ENCODE results near the gene SRM.
"Not testable (repeated sequence)": the region's sequence is repeated elsewhere in the genome, so short reads cannot be mapped to it uniquely, and the experiment has no call there.

Gene SRM

DNA sequence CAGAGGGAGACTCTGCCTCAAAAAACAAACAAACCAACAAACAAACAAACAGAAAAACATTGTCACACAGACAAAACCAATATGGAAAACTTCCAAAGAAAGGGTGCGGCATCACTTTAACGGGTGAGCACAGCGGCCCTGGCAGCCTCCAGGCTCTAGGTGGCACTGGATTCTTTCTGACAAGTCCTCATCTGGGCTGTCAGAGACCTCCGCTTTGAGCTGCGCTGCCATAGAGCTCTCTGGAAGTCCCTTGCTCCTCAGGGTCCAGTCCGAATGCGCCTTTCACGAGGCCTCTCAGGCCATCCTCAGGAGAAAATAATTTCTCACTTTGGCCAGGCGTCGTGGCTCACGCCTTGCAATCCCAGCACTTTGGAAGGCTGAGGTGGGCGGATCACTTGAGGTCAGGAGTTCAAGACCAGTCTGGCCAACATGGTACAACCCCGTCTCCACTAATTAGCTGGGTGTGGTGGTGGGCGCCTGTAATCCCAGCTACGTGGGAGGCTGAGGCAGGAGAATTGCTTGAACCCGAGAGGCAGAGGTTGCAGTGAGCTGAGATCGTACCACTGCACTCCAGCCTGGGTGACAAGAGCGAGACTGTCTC is 4.2 kb upstream of the SRM start:
- DNase-seq (ENCODE audit: low spot score); in situ Hi-C loops (cut with MboI; ENCODE audit: low pct_unique_long_range_greater_than_20kb, low sequenced_read_pairs, unreplicated experiment): not testable (repeated sequence)
- TF ChIP-seq, protein P1, sequence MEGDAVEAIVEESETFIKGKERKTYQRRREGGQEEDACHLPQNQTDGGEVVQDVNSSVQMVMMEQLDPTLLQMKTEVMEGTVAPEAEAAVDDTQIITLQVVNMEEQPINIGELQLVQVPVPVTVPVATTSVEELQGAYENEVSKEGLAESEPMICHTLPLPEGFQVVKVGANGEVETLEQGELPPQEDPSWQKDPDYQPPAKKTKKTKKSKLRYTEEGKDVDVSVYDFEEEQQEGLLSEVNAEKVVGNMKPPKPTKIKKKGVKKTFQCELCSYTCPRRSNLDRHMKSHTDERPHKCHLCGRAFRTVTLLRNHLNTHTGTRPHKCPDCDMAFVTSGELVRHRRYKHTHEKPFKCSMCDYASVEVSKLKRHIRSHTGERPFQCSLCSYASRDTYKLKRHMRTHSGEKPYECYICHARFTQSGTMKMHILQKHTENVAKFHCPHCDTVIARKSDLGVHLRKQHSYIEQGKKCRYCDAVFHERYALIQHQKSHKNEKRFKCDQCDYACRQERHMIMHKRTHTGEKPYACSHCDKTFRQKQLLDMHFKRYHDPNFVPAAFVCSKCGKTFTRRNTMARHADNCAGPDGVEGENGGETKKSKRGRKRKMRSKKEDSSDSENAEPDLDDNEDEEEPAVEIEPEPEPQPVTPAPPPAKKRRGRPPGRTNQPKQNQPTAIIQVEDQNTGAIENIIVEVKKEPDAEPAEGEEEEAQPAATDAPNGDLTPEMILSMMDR (IDR thresholded peaks at IDR 0.05; ENCODE audit: extremely low read depth, insufficient read depth, missing control alignments) = peak; percentile 12

DNA sequence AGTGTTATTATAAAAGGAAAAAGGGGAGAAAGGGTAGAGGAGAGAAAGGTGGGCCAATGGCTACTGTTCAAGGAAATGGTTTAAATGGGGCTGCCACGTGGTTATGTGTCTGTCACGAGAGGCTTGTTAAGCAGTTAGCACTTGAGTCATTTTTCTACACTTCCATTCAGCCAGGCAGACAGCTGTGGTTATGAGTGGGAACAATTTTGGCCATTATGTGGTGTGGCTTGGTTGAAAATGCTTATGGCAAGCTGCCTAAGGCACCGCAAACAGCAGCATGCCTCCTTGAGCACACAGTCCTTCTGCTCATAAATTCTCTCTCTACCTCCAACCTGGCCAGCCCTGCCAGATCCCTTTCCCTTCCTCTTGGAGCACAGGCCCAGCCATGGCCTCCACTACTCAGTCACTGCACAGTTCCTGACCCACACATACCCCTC is 3.2 kb upstream of the SRM start:
- peak; percentile 84 for DNase-seq (ENCODE audit: low spot score)
- in situ Hi-C loops (cut with MboI; ENCODE audit: low pct_unique_long_range_greater_than_20kb, low sequenced_read_pairs, unreplicated experiment) = no loop called here
- TF ChIP-seq, protein P1 (IDR thresholded peaks at IDR 0.05; ENCODE audit: extremely low read depth, insufficient read depth, missing control alignments) = no peak

DNA sequence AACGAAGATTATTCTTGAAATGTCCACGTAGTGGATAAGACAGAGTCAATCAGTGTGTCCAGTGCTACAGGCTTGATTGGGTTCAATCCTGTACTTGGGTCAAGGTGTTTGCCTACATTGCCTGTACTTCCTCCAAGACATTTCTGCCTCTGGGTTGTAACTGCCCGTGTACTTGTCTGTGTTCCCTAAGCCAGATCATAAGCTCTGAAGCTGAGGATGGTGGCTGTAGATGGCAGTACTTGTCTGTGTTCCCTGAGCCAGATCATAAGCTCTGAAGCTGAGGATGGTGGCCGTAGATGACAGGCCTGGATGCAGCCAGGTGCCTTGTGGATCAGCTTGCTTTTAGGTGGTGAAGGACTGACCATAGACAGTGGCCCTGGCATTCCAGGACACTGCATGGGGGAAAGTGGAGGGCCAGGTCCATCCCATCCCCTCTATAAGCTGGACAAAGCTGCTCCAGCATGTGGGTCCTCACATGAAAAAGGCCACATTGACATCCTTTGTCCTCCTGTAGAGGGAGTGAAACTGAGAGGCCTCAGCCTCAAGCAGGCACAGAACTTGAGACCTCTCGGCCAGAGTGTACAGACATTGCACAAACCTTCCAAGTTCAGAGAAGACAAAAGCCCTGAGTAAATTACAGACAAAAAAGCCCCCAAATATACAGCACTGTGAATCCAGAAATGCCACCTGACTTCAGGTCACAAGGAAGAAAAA is 2.0 kb upstream of the SRM start:
- in situ Hi-C loops (cut with MboI; ENCODE audit: low pct_unique_long_range_greater_than_20kb, low sequenced_read_pairs, unreplicated experiment) = no loop called here
- TF ChIP-seq, protein P1 (IDR thresholded peaks at IDR 0.05; ENCODE audit: extremely low read depth, insufficient read depth, missing control alignments) = no peak
- no peak for DNase-seq (ENCODE audit: low spot score)

DNA sequence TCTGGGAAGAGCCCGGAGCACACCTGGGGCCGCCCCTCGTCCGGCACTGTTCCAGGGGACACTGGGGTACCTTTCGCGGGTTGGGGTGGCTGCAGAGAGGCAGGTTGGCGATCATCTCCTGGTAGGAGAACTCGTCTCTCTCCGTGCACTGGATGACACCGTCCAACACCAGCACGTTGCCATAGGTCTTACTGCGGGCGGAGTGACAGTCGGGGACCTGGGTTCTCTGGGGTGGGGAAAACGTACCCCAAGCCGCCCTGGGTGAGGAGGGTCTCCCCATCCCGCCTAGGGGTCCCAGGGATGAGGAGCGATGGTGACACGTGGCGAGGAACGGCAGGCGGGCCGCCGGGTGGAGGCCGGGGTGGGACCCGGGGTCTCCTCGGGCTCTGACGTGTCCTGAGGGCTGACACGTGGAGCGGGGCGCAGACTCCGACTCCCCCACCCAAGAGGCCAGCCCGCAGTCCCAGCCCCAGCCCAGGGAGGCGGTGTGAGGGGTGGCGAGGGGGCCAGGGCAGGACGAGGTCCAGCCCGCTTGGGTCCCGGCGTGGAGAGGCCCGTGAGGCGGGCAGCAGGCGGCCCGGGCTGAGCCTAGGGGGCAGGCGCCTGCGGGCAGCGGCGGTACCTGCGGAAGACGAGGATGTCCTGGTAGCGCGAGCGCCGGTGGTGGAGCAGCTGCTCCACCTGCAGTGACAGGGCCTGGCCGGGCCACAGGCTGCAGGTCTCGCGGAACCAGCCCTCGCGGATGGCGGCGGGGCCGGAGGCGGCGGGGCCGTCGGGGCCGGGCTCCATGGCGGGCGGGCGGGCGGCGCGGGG is 457 bp downstream of the SRM start:
- in situ Hi-C loops (cut with MboI; ENCODE audit: low pct_unique_long_range_greater_than_20kb, low sequenced_read_pairs, unreplicated experiment) = no loop called here
- no peak for DNase-seq (ENCODE audit: low spot score)
- TF ChIP-seq, protein P1 (IDR thresholded peaks at IDR 0.05; ENCODE audit: extremely low read depth, insufficient read depth, missing control alignments) = no peak

DNA sequence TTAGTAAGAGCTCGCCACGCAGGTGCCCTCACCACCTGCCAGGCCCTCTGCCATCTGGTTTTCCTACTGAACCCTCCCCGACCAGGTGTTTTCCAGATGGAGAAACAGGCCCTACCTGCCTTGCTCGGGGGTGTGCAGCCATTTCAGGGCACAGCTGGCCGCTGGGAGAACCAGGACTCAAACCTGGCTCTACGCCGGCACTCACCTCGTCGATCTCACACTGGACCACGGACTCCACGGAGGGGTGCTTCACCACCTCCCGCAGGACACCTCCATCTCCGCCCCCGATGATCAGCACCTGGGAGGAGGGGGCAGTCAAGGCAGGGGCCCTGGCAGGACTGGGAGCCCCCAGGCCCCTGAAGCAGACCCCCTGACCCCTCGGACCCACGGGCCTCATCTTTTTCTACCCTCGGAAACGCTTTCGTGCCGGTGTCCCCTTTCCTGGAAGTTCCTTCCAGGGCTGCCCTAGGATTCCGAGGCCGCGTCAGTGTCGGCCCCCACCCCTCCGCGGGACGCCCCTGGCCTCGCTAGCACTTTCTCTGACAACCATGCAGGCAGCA is 1.1 kb downstream of the SRM start:
- no peak for DNase-seq (ENCODE audit: low spot score)
- TF ChIP-seq, protein P1 (IDR thresholded peaks at IDR 0.05; ENCODE audit: extremely low read depth, insufficient read depth, missing control alignments) = no peak
- in situ Hi-C loops (cut with MboI; ENCODE audit: low pct_unique_long_range_greater_than_20kb, low sequenced_read_pairs, unreplicated experiment) = no loop called here

DNA sequence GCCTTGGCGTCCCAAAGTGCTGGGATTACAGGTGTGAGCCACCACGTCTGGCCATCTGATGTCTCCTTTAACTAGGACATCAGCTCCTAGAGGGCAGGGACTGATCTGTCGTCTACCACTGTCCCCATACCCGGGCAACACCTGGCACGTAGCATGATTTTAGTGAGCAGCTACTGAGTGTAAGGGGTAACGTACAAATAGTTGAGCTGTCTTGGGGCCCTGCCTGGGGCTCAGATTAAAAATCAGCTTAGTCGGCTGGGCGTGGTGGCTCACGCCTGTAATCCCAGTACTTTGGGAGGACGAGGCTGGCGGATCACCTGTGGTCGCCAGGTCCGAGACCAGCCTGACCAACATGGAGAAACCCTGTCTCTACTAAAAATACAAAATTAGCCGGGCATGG is 1.8 kb downstream of the SRM start:
- no peak for DNase-seq (ENCODE audit: low spot score)
- TF ChIP-seq, protein P1 (IDR thresholded peaks at IDR 0.05; ENCODE audit: extremely low read depth, insufficient read depth, missing control alignments) = no peak
- in situ Hi-C loops (cut with MboI; ENCODE audit: low pct_unique_long_range_greater_than_20kb, low sequenced_read_pairs, unreplicated experiment) = no loop called here

Measured in GM13977 (cell line).